ENCODE measurements around the gene KDM2B.
"Not testable (repeated sequence)": the region's sequence is repeated elsewhere in the genome, so short reads cannot be mapped to it uniquely, and the experiment has no call there.

Gene KDM2B

GRCh38 chr12:121423682-121424623 lies 156.9 kb downstream of the KDM2B start:
- no peak for DNase-seq

GRCh38 chr12:121423253-121423652 lies 157.6 kb downstream of the KDM2B start:
- DNase-seq, result no peak

GRCh38 chr12:121420109-121420508 lies 160.7 kb downstream of the KDM2B start:
- DNase-seq, result no peak

- no peak for DNase-seq
Measured at GRCh38 chr12:121417847-121418246, 163.0 kb downstream of the KDM2B start.

- no peak for DNase-seq
Measured at GRCh38 chr12:121413917-121414316, 166.9 kb downstream of the KDM2B start.

GRCh38 chr12:121405211-121405610 lies 175.6 kb downstream of the KDM2B start:
- no peak for DNase-seq

- no peak for DNase-seq
Measured at GRCh38 chr12:121404734-121405133, 176.1 kb downstream of the KDM2B start.

- DNase-seq, result no peak
Measured at GRCh38 chr12:121403721-121404120, 177.1 kb downstream of the KDM2B start.

GRCh38 chr12:121400332-121401139 lies 180.3 kb downstream of the KDM2B start:
- DNase-seq, result peak; percentile 64

GRCh38 chr12:121399391-121400331 lies 181.2 kb downstream of the KDM2B start, which contains the start of gene RNF34:
Gene RNF34, plus strand, starts transcription at chr12:121400118. Its CDS starts 95 bp downstream, at chr12:121400213.
- peak; percentile 97 for DNase-seq

- DNase-seq, result no peak
Measured at GRCh38 chr12:121398355-121398754, 182.5 kb downstream of the KDM2B start.

- no peak for DNase-seq
Measured at GRCh38 chr12:121397521-121397920, 183.3 kb downstream of the KDM2B start.

- peak; percentile 8 for DNase-seq
Measured at GRCh38 chr12:121392325-121392716, 188.5 kb downstream of the KDM2B start.

GRCh38 chr12:121391619-121392324 lies 189.1 kb downstream of the KDM2B start:
- no peak for DNase-seq

GRCh38 chr12:121390856-121391255 lies 190.0 kb downstream of the KDM2B start:
- DNase-seq, result no peak

GRCh38 chr12:121388421-121388981 lies 192.3 kb downstream of the KDM2B start:
- no peak for DNase-seq

GRCh38 chr12:121384891-121385290 lies 195.9 kb downstream of the KDM2B start:
- DNase-seq, result not testable (repeated sequence)

GRCh38 chr12:121383601-121384021 lies 197.2 kb downstream of the KDM2B start:
- no peak for DNase-seq

- no peak for DNase-seq
Measured at GRCh38 chr12:121379945-121380344, 200.9 kb downstream of the KDM2B start.
